ENCODE measurements around the gene BCAP29.
A peak's percentile ranks its signal among the peaks of the same experiment; 100 is the strongest.

BCAP29 gene

GRCh38 chr7:107582875-107583274 lies 2.8 kb downstream of the BCAP29 start:
- DNase-seq (ENCODE audit: extremely low read depth, low read depth): no peak
- H3K4me3 ChIP-seq (replicated peaks; ENCODE audit: low read depth, low read length): no peak overlapping the region
- TF ChIP-seq CTCF (IDR thresholded peaks at IDR 0.05; ENCODE audit: low read depth, low read length, missing control alignments): no peak

GRCh38 chr7:107584716-107585115 lies 4.7 kb downstream of the BCAP29 start:
- DNase-seq (ENCODE audit: extremely low read depth, low read depth): no peak
- TF ChIP-seq CTCF (IDR thresholded peaks at IDR 0.05; ENCODE audit: low read depth, low read length, missing control alignments): no peak
- no peak overlapping the region for H3K4me3 ChIP-seq (replicated peaks; ENCODE audit: low read depth, low read length)

GRCh38 chr7:107588529-107589130 lies 8.6 kb downstream of the BCAP29 start:
- TF ChIP-seq CTCF (IDR thresholded peaks at IDR 0.05; ENCODE audit: low read depth, low read length, missing control alignments): no peak
- DNase-seq (ENCODE audit: extremely low read depth, low read depth): no peak
- no peak overlapping the region for H3K4me3 ChIP-seq (replicated peaks; ENCODE audit: low read depth, low read length)

GRCh38 chr7:107591421-107591820 lies 11.4 kb downstream of the BCAP29 start:
- DNase-seq (ENCODE audit: extremely low read depth, low read depth): no peak
- no peak overlapping the region for H3K4me3 ChIP-seq (replicated peaks; ENCODE audit: low read depth, low read length)
- TF ChIP-seq CTCF (IDR thresholded peaks at IDR 0.05; ENCODE audit: low read depth, low read length, missing control alignments): no peak

- no peak overlapping the region for H3K4me3 ChIP-seq (replicated peaks; ENCODE audit: low read depth, low read length)
- TF ChIP-seq CTCF (IDR thresholded peaks at IDR 0.05; ENCODE audit: low read depth, low read length, missing control alignments): no peak
- peak; percentile 69 for DNase-seq (ENCODE audit: extremely low read depth, low read depth)
Measured at GRCh38 chr7:107592361-107593024, 12.4 kb downstream of the BCAP29 start.

GRCh38 chr7:107593025-107593410 lies 13.0 kb downstream of the BCAP29 start:
- no peak for TF ChIP-seq CTCF (IDR thresholded peaks at IDR 0.05; ENCODE audit: low read depth, low read length, missing control alignments)
- no peak for DNase-seq (ENCODE audit: extremely low read depth, low read depth)
- no peak overlapping the region for H3K4me3 ChIP-seq (replicated peaks; ENCODE audit: low read depth, low read length)

Data from HFF-Myc (cell line).